T-helper 17 cell (primary cell): ENCODE measurements around the gene CDK14. TPM values are rescaled to one million over a fixed set of nuclear protein-coding genes. Genes with fewer than 3 reads are reported as not detected.

ENCODE experiments used
- ATAC-seq: fragments of 150-1000 bp; cut with Tn5 transposase; 2 replicates; pipeline ENCODE4 v1.10.0; 2021; ENCODE audit warnings: mild to moderate bottlenecking, moderate library complexity
- DNase-seq, 3 donors: peaks; one replicate each; pipeline versions ENCODE4 v3.0.0 to v3.0.0-alpha.2; 2020 to 2021
- H3K9me3 ChIP-seq: one replicate; pipeline ENCODE4 v1.7.0; 2013; ENCODE audit warnings: low read length, mild to moderate bottlenecking; ENCODE audit not compliant: control insufficient read depth, poor library complexity, severe bottlenecking
- H3K27ac Mint-ChIP-seq: one replicate; pipeline ENCODE4 v1.8.0; 2022; ENCODE audit warnings: mild to moderate bottlenecking, moderate library complexity, mixed read lengths
- H3K27me3 Mint-ChIP-seq: one replicate; pipeline ENCODE4 v1.8.0; 2022; ENCODE audit warnings: mixed read lengths
- H3K36me3 Mint-ChIP-seq: one replicate; pipeline ENCODE4 v1.8.0; 2022; ENCODE audit warnings: low read depth, mixed read lengths
- H3K4me1 Mint-ChIP-seq: one replicate; pipeline ENCODE4 v1.8.0; 2022; ENCODE audit warnings: mild to moderate bottlenecking, mixed read lengths
- H3K4me3 Mint-ChIP-seq: one replicate; pipeline ENCODE4 v1.8.0; 2022; ENCODE audit warnings: mild to moderate bottlenecking, moderate library complexity, mixed read lengths
- total RNA-seq, 4 donors: library from RNA in 2 of 4; stranded (reverse) in 2 of 4; gene quantifications; one replicate each; pipeline ENCODE4 v1.2.3 and lab custom pipeline; 2022 to 2026

CDK14 gene
- total RNA-seq, 2 donors from 2014 or later, result 1.7 to 4.6 TPM

GRCh38 chr7:90857603-90858002 is 261.5 kb downstream of the CDK14 start:
- DNase-seq, result no peak
- H3K4me3 Mint-ChIP-seq, result no peak overlapping the region
- ATAC-seq, result no peak
- H3K9me3 ChIP-seq, result no peaks in the 10 kb centered on the region
- H3K27ac Mint-ChIP-seq, result no peak overlapping the region
- no peaks in the 10 kb centered on the region for H3K36me3 Mint-ChIP-seq
- no peaks in the 10 kb centered on the region for H3K4me1 Mint-ChIP-seq
- no peaks in the 10 kb centered on the region for H3K27me3 Mint-ChIP-seq

- H3K27ac Mint-ChIP-seq, result no peak overlapping the region
- no peaks in the 10 kb centered on the region for H3K36me3 Mint-ChIP-seq
- ATAC-seq (no peak), DNase-seq (no peak)
- no peaks in the 10 kb centered on the region for H3K9me3 ChIP-seq
- H3K4me1 Mint-ChIP-seq, result no peaks in the 10 kb centered on the region
- no peak overlapping the region for H3K4me3 Mint-ChIP-seq
- no peaks in the 10 kb centered on the region for H3K27me3 Mint-ChIP-seq
These were observed 262.4 kb downstream of the CDK14 start for GRCh38 chr7:90858546-90858945.

- no peaks in the 10 kb centered on the region for H3K4me1 Mint-ChIP-seq
- no peak overlapping the region for H3K4me3 Mint-ChIP-seq
- ATAC-seq (no peak), DNase-seq (no peak)
- no peaks in the 10 kb centered on the region for H3K27me3 Mint-ChIP-seq
- no peaks in the 10 kb centered on the region for H3K36me3 Mint-ChIP-seq
- H3K9me3 ChIP-seq, result no peaks in the 10 kb centered on the region
- H3K27ac Mint-ChIP-seq, result no peak overlapping the region
These were observed 263.4 kb downstream of the CDK14 start for GRCh38 chr7:90859521-90859920.

GRCh38 chr7:90864088-90864487 is 268.0 kb downstream of the CDK14 start:
- no peak overlapping the region for H3K27ac Mint-ChIP-seq
- no peak for ATAC-seq
- H3K36me3 Mint-ChIP-seq, result no peaks in the 10 kb centered on the region
- H3K4me3 Mint-ChIP-seq, result no peak overlapping the region
- DNase-seq, result no peak
- no peaks in the 10 kb centered on the region for H3K4me1 Mint-ChIP-seq
- H3K9me3 ChIP-seq, result no peaks in the 10 kb centered on the region
- H3K27me3 Mint-ChIP-seq, result no peaks in the 10 kb centered on the region

GRCh38 chr7:90869335-90869734 is 273.2 kb downstream of the CDK14 start:
- H3K27me3 Mint-ChIP-seq, result no peaks in the 10 kb centered on the region
- no peak overlapping the region for H3K27ac Mint-ChIP-seq
- H3K9me3 ChIP-seq, result no peaks in the 10 kb centered on the region
- DNase-seq, result no peak
- no peak overlapping the region for H3K4me3 Mint-ChIP-seq
- ATAC-seq, result no peak
- no peaks in the 10 kb centered on the region for H3K4me1 Mint-ChIP-seq
- H3K36me3 Mint-ChIP-seq, result no peaks in the 10 kb centered on the region

GRCh38 chr7:90876701-90877100 is 280.6 kb downstream of the CDK14 start:
- H3K27me3 Mint-ChIP-seq, result no peaks in the 10 kb centered on the region
- H3K4me3 Mint-ChIP-seq, result no peak overlapping the region
- no peaks in the 10 kb centered on the region for H3K4me1 Mint-ChIP-seq
- DNase-seq, result no peak
- H3K9me3 ChIP-seq, result no peaks in the 10 kb centered on the region
- H3K27ac Mint-ChIP-seq, result no peak overlapping the region
- H3K36me3 Mint-ChIP-seq, result no peaks in the 10 kb centered on the region
- no peak for ATAC-seq

- ATAC-seq (no peak), DNase-seq (no peak)
- H3K9me3 ChIP-seq, result no peaks in the 10 kb centered on the region
- Mint-ChIP-seq H3K27ac (no peak overlapping the region), H3K4me1 (no peaks in the 10 kb centered on the region), H3K27me3 (no peaks in the 10 kb centered on the region), H3K36me3 (no peaks in the 10 kb centered on the region), H3K4me3 (no peak overlapping the region)
These were observed 281.1 kb downstream of the CDK14 start for GRCh38 chr7:90877201-90877600.

GRCh38 chr7:90879924-90880323 is 283.8 kb downstream of the CDK14 start:
- no peaks in the 10 kb centered on the region for H3K9me3 ChIP-seq
- ATAC-seq (no peak), DNase-seq (no peak)
- H3K4me3 Mint-ChIP-seq, result no peak overlapping the region
- no peaks in the 10 kb centered on the region for H3K36me3 Mint-ChIP-seq
- no peak overlapping the region for H3K27ac Mint-ChIP-seq
- H3K4me1 Mint-ChIP-seq, result no peaks in the 10 kb centered on the region
- no peaks in the 10 kb centered on the region for H3K27me3 Mint-ChIP-seq

- no peak overlapping the region for H3K4me3 Mint-ChIP-seq
- DNase-seq, result no peak
- no peak for ATAC-seq
- H3K36me3 Mint-ChIP-seq, result no peaks in the 10 kb centered on the region
- H3K9me3 ChIP-seq, result no peaks in the 10 kb centered on the region
- H3K27me3 Mint-ChIP-seq, result no peaks in the 10 kb centered on the region
- H3K4me1 Mint-ChIP-seq, result no peaks in the 10 kb centered on the region
- H3K27ac Mint-ChIP-seq, result no peak overlapping the region
These were observed 290.3 kb downstream of the CDK14 start for GRCh38 chr7:90886416-90886815.

GRCh38 chr7:90889210-90889609 is 293.1 kb downstream of the CDK14 start:
- ATAC-seq (no peak), DNase-seq (no peak)
- H3K9me3 ChIP-seq, result no peaks in the 10 kb centered on the region
- H3K4me3 Mint-ChIP-seq, result no peak overlapping the region
- no peak overlapping the region for H3K27ac Mint-ChIP-seq
- no peaks in the 10 kb centered on the region for H3K36me3 Mint-ChIP-seq
- H3K4me1 Mint-ChIP-seq, result no peaks in the 10 kb centered on the region
- H3K27me3 Mint-ChIP-seq, result no peaks in the 10 kb centered on the region

GRCh38 chr7:90889644-90890043 is 293.5 kb downstream of the CDK14 start:
- no peak for DNase-seq
- ATAC-seq, result no peak
- no peak overlapping the region for H3K4me3 Mint-ChIP-seq
- H3K27me3 Mint-ChIP-seq, result no peaks in the 10 kb centered on the region
- no peak overlapping the region for H3K27ac Mint-ChIP-seq
- no peaks in the 10 kb centered on the region for H3K36me3 Mint-ChIP-seq
- no peaks in the 10 kb centered on the region for H3K9me3 ChIP-seq
- H3K4me1 Mint-ChIP-seq, result no peaks in the 10 kb centered on the region

- Mint-ChIP-seq H3K36me3 (no peaks in the 10 kb centered on the region), H3K27ac (no peak overlapping the region), H3K4me3 (no peak overlapping the region), H3K4me1 (no peaks in the 10 kb centered on the region), H3K27me3 (no peaks in the 10 kb centered on the region)
- ATAC-seq (no peak), DNase-seq (no peak)
- no peaks in the 10 kb centered on the region for H3K9me3 ChIP-seq
These were observed 295.4 kb downstream of the CDK14 start for GRCh38 chr7:90891529-90891928.

GRCh38 chr7:90892213-90892612 is 296.1 kb downstream of the CDK14 start:
- ATAC-seq, result no peak
- Mint-ChIP-seq H3K27me3 (no peaks in the 10 kb centered on the region), H3K36me3 (no peaks in the 10 kb centered on the region), H3K4me3 (no peak overlapping the region), H3K4me1 (no peaks in the 10 kb centered on the region), H3K27ac (no peak overlapping the region)
- no peaks in the 10 kb centered on the region for H3K9me3 ChIP-seq
- DNase-seq, result no peak

- Mint-ChIP-seq H3K4me3 (no peak overlapping the region), H3K27ac (no peak overlapping the region), H3K4me1 (no peaks in the 10 kb centered on the region), H3K27me3 (no peaks in the 10 kb centered on the region), H3K36me3 (no peaks in the 10 kb centered on the region)
- no peak for DNase-seq
- ATAC-seq, result no peak
- H3K9me3 ChIP-seq, result no peaks in the 10 kb centered on the region
These were observed 298.0 kb downstream of the CDK14 start for GRCh38 chr7:90894122-90894521.

- H3K4me1 Mint-ChIP-seq, result no peaks in the 10 kb centered on the region
- no peak overlapping the region for H3K4me3 Mint-ChIP-seq
- no peaks in the 10 kb centered on the region for H3K36me3 Mint-ChIP-seq
- no peaks in the 10 kb centered on the region for H3K9me3 ChIP-seq
- ATAC-seq (no peak), DNase-seq (no peak)
- no peaks in the 10 kb centered on the region for H3K27me3 Mint-ChIP-seq
- no peak overlapping the region for H3K27ac Mint-ChIP-seq
These were observed 300.3 kb downstream of the CDK14 start for GRCh38 chr7:90896458-90896857.
